Heart left ventricle (tissue), 13 donors: ENCODE measurements around the gene RAB40C.

Source experiments
- CTCF ChIP-seq, 12 donors: fragments of 200-600 bp; sonication (generic) in 4 of 12; IDR thresholded peaks; one replicate each; pipeline versions ENCODE4 v1.5.0 to v1.8.0; 2018 to 2022; ENCODE audit warnings: antibody characterized with exemption in 12 of 12, mild to moderate bottlenecking in 5 of 12
- POLR2A ChIP-seq, 2 donors: fragments of 450-650 bp; IDR thresholded peaks; one replicate each; pipeline ENCODE4 v1.6.1; 2017; ENCODE audit warnings: antibody characterized with exemption in 2 of 2, mild to moderate bottlenecking in 2 of 2, moderate library complexity in 2 of 2
- donor health status: ischemic (EF 13 %, LVEDD 7.1; RV severe dilation, severe dysfunction).
- donor health status: DM: no; HTN: yes; CAD: no.
- donor health status: DM: no; HTN: no; CAD: no.
- donor health status: ischemic (EF 25% LVEDD 6.9; RV normal size, moderate dysfunction).
- donor health status: ischemic (EF 25% LVEDD 5.7; RV mildly dilated, moderate dysfunction).
- donor health status: ischemic (EF 35%, LVEDD 5.7; RV mildly dilated, moderate dysfunction).
- donor health status: nonischemic (EF 11% LVEDD 7.7; RV severe dilation, severe dysfunction).
- donor health status: DM: yes; HTN: yes; CAD: no.
- donor health status: PGD.
- donor health status: ischemic (EF 29% LVEDD 5.4; RV normal size, mild dysfunction).
- donor health status: nonischemic (EF 23%, LVEDD 6.1; RV moderate dilation, normal function).

GRCh38 chr16:636206-637080, 46.6 kb downstream of the RAB40C start, which contains the start of gene METTL26:
- TF ChIP-seq CTCF (IDR thresholded peaks at IDR 0.05) (no peak), POLR2A (IDR thresholded peaks at IDR 0.05) (peak in 1 of 2 donors; percentile 74)
